Liver (tissue), 9 donors: Measurements from ENCODE around the gene ERCC6L2. TPM values are rescaled to one million over a fixed set of nuclear protein-coding genes. Genes with fewer than 3 reads are reported as not detected.

Experiments used
- DNase-seq: peaks from one replicate; pipeline ENCODE4 v3.0.0-alpha.2; 2017; ENCODE audit warnings: low spot score
- H3K27ac ChIP-seq, 2 donors: one replicate each; pipeline ENCODE4 v1.7.0; 2013; ENCODE audit warnings: inconsistent platforms in 2 of 2, low read length in 2 of 2, control low read depth in 1 of 2, low read depth in 1 of 2, mild to moderate bottlenecking in 1 of 2
- H3K27me3 ChIP-seq, 4 donors: one replicate each; pipeline versions ENCODE4 v1.6.1 to v1.7.0; 2013; ENCODE audit warnings: low read length in 3 of 4, inconsistent platforms in 1 of 4, mild to moderate bottlenecking in 1 of 4, moderate library complexity in 1 of 4; ENCODE audit not compliant: control insufficient read depth in 4 of 4, insufficient read depth in 4 of 4
- H3K36me3 ChIP-seq, 4 donors: one replicate each; pipeline versions ENCODE4 v1.6.1 to v1.7.0; 2013; ENCODE audit warnings: low read length in 3 of 4, mild to moderate bottlenecking in 3 of 4, low read depth in 1 of 4, moderate library complexity in 1 of 4; ENCODE audit not compliant: control insufficient read depth in 4 of 4, insufficient read depth in 3 of 4
- H3K4me1 ChIP-seq, 4 donors: one replicate each; pipeline versions ENCODE4 v1.6.1 to v1.7.0; 2013; ENCODE audit warnings: low read length in 3 of 4, mild to moderate bottlenecking in 3 of 4, moderate library complexity in 1 of 4; ENCODE audit not compliant: control insufficient read depth in 4 of 4, insufficient read depth in 4 of 4
- H3K4me3 ChIP-seq, 3 donors: one replicate each; pipeline versions ENCODE4 v1.6.1 to v1.7.0; 2013; ENCODE audit warnings: low read length in 3 of 3, control low read depth in 1 of 3, low read depth in 1 of 3, mild to moderate bottlenecking in 1 of 3
- H3K9ac ChIP-seq, 2 donors: one replicate each; pipeline ENCODE4 v1.7.0; 2013; ENCODE audit warnings: low read length in 2 of 2, mild to moderate bottlenecking in 2 of 2, moderate library complexity in 2 of 2, control low read depth in 1 of 2, low read depth in 1 of 2
- H3K9me3 ChIP-seq, 4 donors: one replicate each; pipeline versions ENCODE4 v1.6.1 to v1.7.0; 2013; ENCODE audit warnings: low read length in 3 of 4; ENCODE audit not compliant: control insufficient read depth in 4 of 4
- CTCF ChIP-seq: fragments of 150-350 bp; IDR thresholded peaks from 2 replicates; pipeline ENCODE4 v1.5.1; 2017; ENCODE audit warnings: improper control_type of control experiment, low read depth, low read length; ENCODE audit not compliant: missing input control
- EGR1 ChIP-seq, 2 donors: IDR thresholded peaks; 2 replicates each; pipeline ENCODE4 v1.6.1; 2016 to 2018; ENCODE audit warnings: antibody characterized with exemption in 2 of 2, low read depth in 2 of 2
- FOXA1 ChIP-seq: IDR thresholded peaks from 2 replicates; pipeline ENCODE4 v1.6.1; 2016; ENCODE audit warnings: antibody characterized with exemption
- FOXA2 ChIP-seq: IDR thresholded peaks from 2 replicates; pipeline ENCODE4 v1.6.1; 2016; ENCODE audit warnings: antibody characterized with exemption
- GABPA ChIP-seq, 2 donors: IDR thresholded peaks in 1 of 2; conservative IDR thresholded peaks in 1 of 2; 2 replicates each; pipeline ENCODE4 v1.6.1; 2016; ENCODE audit warnings: antibody characterized with exemption in 2 of 2, mild to moderate bottlenecking in 1 of 2, moderate library complexity in 1 of 2
- HNF4A ChIP-seq, 2 donors: conservative IDR thresholded peaks; 2 replicates each; pipeline ENCODE4 v1.6.1; 2016; ENCODE audit warnings: antibody characterized with exemption in 2 of 2, mild to moderate bottlenecking in 2 of 2
- HNF4G ChIP-seq: IDR thresholded peaks from 2 replicates; pipeline ENCODE4 v1.6.1; 2016; ENCODE audit warnings: antibody characterized with exemption
- JUND ChIP-seq, 2 donors: IDR thresholded peaks; 2 replicates each; pipeline ENCODE4 v1.6.1; 2016; ENCODE audit warnings: antibody characterized with exemption in 2 of 2
- MAX ChIP-seq: IDR thresholded peaks from 2 replicates; pipeline ENCODE4 v1.6.1; 2016; ENCODE audit warnings: antibody characterized with exemption
- NR2F2 ChIP-seq: IDR thresholded peaks from 2 replicates; pipeline ENCODE4 v1.6.1; 2016; ENCODE audit warnings: antibody characterized with exemption
- RAD21 ChIP-seq, 2 donors: IDR thresholded peaks; 2 replicates each; pipeline ENCODE4 v1.6.1; 2016; ENCODE audit warnings: antibody characterized with exemption in 2 of 2, mild to moderate bottlenecking in 2 of 2
- RXRA ChIP-seq, 2 donors: IDR thresholded peaks; 2 replicates each; pipeline ENCODE4 v1.6.1; 2017 to 2018; ENCODE audit warnings: antibody characterized with exemption in 2 of 2, mild to moderate bottlenecking in 1 of 2
- SP1 ChIP-seq: IDR thresholded peaks from 2 replicates; pipeline ENCODE4 v1.6.1; 2018; ENCODE audit warnings: antibody characterized with exemption, mild to moderate bottlenecking
- YY1 ChIP-seq: IDR thresholded peaks from 2 replicates; pipeline ENCODE4 v1.6.1; 2016; ENCODE audit warnings: antibody characterized with exemption, mild to moderate bottlenecking
- ZBTB33 ChIP-seq: IDR thresholded peaks from 2 replicates; pipeline ENCODE4 v1.6.1; 2016; ENCODE audit warnings: antibody characterized with exemption
- WGBS: extraction: QIAGEN DNeasy Blood & Tissue Kit; methylation state at CpG from one replicate; pipeline ENCODE4 v1.1.7; 2013; 5-methylcytosine and 5-hydroxymethylcytosine counted together
- polyA plus RNA-seq, 2 donors: library from polyadenylated mRNA; stranded (reverse) in 1 of 2; unstranded in 1 of 2; fragments of 200-250 nt in 1 of 2; fragments of >200 nt in 1 of 2; fragmentation: Nextera tagmentation in 1 of 2; extraction: Ambion mirVana in 1 of 2; gene quantifications; one replicate each; pipeline versions ENCODE4 v1.2.1 to v1.2.3, GENCODE V29; 2013 to 2015
- total RNA-seq, 2 donors: library from RNA; depleted of rRNA; stranded (reverse); fragments of >200 nt; gene quantifications; one replicate each; pipeline ENCODE4 v1.2.3, GENCODE V29; 2014
- donor health status: healthy.
- donor health status: healthy.
- donor health status: healthy.
- donor health status: healthy.
- donor health status: healthy.

Gene ERCC6L2
- total and polyA plus RNA-seq, 4 donors = 4.7 to 46.0 (median 22.0) TPM

- Histone ChIP-seq H3K27me3 (no peaks in the 10 kb centered on the region), H3K4me3 (peak overlapping the region in 1 of 3 donors; percentile 97), H3K36me3 (peaks cover 0 to 3% (median under 1%) of the 10 kb centered on the region in 4 donors), H3K9me3 (no peaks in the 10 kb centered on the region), H3K4me1 (peaks cover 3 to 16% (median 7%) of the 10 kb centered on the region in 4 donors), H3K27ac (peak overlapping the region; percentile 91 to 99), H3K9ac (peak overlapping the region; percentile 77 to 93)
- no peak for TF ChIP-seq HNF4G
- TF ChIP-seq RXRA (IDR thresholded peaks at IDR 0.05) = peak; percentile 60 to 93
- TF ChIP-seq FOXA1 = no peak
- peak; percentile 42 for TF ChIP-seq NR2F2
- peak; percentile 80 to 96 for TF ChIP-seq EGR1 (IDR thresholded peaks at IDR 0.05; ENCODE audit: low read depth in 2 of 2)
- peak; percentile 64 for DNase-seq
- under 1% methylated on average over 20 of the region's 20 CpGs for WGBS
These were observed 544 bp upstream of the ERCC6L2 start for GRCh38 chr9:95874989-95875304.

- no peak for DNase-seq
- peak overlapping the region in 1 of 3 donors; percentile 97 for H3K4me3 ChIP-seq
- no peaks in the 10 kb centered on the region for H3K27me3 ChIP-seq
- no peaks in the 10 kb centered on the region for H3K9me3 ChIP-seq
- peak in 1 of 2 donors; percentile 27 for TF ChIP-seq GABPA (IDR thresholded peaks at IDR 0.05 in 1 of 2, conservative IDR thresholded peaks at IDR 0.05 in 1 of 2)
- TF ChIP-seq RXRA (IDR thresholded peaks at IDR 0.05) = no peak
- H3K27ac ChIP-seq = peak overlapping the region; percentile 91 to 99
- H3K4me1 ChIP-seq = peaks cover 3 to 16% (median 7%) of the 10 kb centered on the region in 4 donors
- peak overlapping the region in 1 of 2 donors; percentile 93 for H3K9ac ChIP-seq
- H3K36me3 ChIP-seq = peaks cover 0 to 5% (median 2%) of the 10 kb centered on the region in 4 donors
- WGBS = under 1% methylated on average over 9 of the region's 9 CpGs
These were observed 600 bp downstream of the ERCC6L2 start for GRCh38 chr9:95876138-95876444.

- WGBS = 12% methylated on average over 3 of the region's 3 CpGs
- Histone ChIP-seq H3K9ac (peak overlapping the region in 1 of 2 donors; percentile 93), H3K4me3 (peak overlapping the region in 1 of 3 donors; percentile 97)
These were observed 1.1 kb downstream of the ERCC6L2 start for GRCh38 chr9:95876595-95876994.

More at GRCh38 chr9:95876595-95876994, 1.1 kb downstream of the ERCC6L2 start:
- H3K4me1 ChIP-seq = peaks cover 3 to 16% (median 7%) of the 10 kb centered on the region in 4 donors
- H3K27me3 ChIP-seq = no peaks in the 10 kb centered on the region
- H3K36me3 ChIP-seq = peaks cover 0 to 7% (median 3%) of the 10 kb centered on the region in 4 donors
- H3K9me3 ChIP-seq = no peaks in the 10 kb centered on the region
- DNase-seq = no peak
- no peak for TF ChIP-seq FOXA2
- TF ChIP-seq NR2F2 = no peak
- no peak for TF ChIP-seq HNF4A (conservative IDR thresholded peaks at IDR 0.05)
- no peak for TF ChIP-seq MAX
- TF ChIP-seq JUND (IDR thresholded peaks at IDR 0.05) = no peak
- TF ChIP-seq EGR1 (IDR thresholded peaks at IDR 0.05; ENCODE audit: low read depth in 2 of 2) = no peak
- no peak for TF ChIP-seq ZBTB33
- TF ChIP-seq HNF4G = no peak
- no peak for TF ChIP-seq SP1
- TF ChIP-seq RAD21 (IDR thresholded peaks at IDR 0.05) = no peak
- TF ChIP-seq FOXA1 = no peak
- TF ChIP-seq CTCF = no peak
- TF ChIP-seq YY1 = no peak
- H3K27ac ChIP-seq = peak overlapping the region in 1 of 2 donors; percentile 91
